ENCODE results near the gene CHST2.
"Not testable (repeated sequence)": the region's sequence is repeated elsewhere in the genome, so short reads cannot be mapped to it uniquely, and the experiment has no call there.

The CHST2 gene

DNA sequence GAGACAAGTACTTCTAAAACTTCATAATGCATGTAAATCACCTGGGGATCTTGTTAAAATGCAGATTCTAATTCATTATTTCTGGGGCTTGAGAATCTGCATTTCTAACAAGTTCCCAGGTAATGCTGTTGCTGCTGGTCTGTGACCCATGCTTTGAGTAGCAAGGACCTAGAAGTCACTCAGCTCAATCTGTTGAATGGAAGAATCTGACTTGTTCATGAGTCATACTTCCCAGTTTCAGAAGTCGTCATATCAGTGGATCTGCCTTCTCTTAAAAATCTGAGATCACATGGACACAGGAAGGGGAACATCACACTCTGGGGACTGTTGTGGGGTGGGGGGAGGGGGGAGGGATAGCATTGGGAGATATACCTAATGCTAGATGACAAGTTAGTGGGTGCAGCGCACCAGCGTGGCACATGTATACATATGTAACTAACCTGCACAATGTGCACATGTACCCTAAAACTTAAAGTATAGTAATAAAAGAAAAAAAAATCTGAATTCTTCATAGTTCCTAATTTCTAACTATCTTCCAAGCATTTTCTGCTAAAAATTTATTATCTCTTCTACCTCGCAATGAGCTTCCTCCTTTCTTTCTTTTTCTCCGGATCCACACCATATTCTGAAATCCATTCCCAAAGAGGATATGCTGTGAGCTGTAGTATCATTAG lies 46.2 kb downstream of the CHST2 start:
- not testable (repeated sequence) for DNase-seq

DNA sequence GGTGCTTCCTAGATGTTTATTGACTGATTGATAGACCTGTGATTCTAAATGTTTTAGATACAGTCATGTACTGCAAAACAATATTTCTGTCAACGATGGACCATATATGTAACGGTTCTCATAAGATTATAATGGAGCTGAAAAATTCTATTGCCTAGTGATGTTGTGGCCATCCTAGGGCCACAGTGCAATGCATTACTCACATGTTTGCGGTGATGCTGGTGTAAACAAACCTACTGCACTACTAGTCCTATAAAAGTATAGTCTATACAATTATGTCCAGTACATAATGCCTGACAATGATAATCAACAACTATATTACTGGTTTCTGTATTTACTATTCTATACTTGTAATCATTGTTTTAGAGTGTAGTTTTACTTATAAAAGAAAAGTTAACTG lies 46.8 kb downstream of the CHST2 start:
- no peak for DNase-seq

GRCh38 chr3:143167969-143168854 lies 48.6 kb downstream of the CHST2 start:
- peak in 4 of 56 donors; percentile 1 to 27 (median 8) for DNase-seq

- no peak for DNase-seq
Measured at GRCh38 chr3:143168855-143169192, 49.3 kb downstream of the CHST2 start.

DNA sequence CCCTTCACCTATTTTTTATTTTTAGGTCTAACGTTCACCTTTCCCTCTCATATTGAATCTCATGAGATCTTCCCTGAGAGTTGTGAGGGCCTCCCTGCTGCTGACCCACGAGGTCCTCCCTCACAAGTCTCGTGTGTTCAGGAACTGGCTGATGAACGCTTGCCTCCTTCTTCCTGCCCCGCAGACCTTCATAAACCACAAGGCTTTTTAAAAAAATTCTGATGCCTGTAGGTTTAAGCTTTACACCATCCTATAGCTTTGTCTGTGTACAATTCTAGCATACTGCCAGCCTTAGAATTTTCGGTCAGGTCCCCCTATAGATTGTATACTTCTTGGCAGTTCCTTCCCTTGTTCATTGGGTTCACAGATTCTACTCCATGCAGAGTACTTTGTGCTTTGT lies 50.5 kb downstream of the CHST2 start:
- no peak for DNase-seq

DNA sequence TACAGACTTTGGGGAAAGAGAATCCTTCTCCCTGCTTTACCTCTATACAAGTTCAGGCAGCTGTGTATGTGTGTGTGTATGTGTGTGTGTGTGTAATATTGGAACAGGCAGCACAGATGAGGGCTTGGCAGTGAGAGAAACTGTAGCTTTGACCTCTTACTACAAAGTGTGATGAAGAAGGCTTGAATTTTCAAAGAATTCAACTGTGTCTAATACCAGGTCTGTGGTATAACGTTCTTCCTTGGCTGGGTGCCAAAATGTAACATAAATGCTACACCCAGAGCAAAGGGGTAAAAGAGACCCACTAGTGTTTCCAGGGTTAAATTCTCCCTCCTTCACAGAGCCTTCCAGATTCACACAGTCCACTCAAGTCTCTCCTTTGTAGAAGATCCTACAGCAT lies 51.1 kb downstream of the CHST2 start:
- no peak for DNase-seq

- DNase-seq, result no peak
Measured at GRCh38 chr3:143171141-143171980, 51.8 kb downstream of the CHST2 start.

DNA sequence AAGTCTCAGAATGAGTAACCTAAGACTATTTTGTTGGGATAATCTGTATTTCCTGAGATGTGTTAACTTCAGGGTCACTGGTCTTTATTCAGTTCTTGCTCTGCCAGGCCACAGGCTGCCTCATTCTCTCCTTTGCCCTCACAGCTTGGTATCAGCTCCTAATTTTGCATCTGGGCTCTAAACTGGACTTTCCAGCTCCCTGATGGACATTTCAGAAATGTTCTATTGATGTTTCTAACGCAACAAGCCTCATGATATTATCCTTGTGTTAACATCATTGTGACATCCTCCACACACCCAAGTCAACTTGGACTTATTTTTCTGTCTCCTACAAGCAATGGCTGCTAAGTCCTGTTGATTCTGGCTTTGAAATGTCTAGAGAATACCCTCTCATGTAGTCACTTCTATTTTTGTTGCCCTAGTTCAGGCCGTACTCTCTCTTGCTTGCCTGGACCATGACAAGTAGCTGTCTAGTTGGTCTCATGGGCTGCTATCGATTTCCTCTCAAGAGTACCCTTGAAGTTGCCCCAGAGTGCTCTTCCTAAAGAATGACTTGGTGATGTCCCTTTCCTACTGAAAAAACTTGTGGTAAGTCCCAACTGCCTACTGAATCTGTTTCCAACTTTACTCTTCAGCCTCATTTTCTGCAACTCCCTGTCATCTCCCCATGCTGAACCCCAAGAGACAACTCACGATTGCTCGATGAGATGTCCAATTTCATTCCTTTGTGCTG lies 52.7 kb downstream of the CHST2 start:
- no peak for DNase-seq

DNA sequence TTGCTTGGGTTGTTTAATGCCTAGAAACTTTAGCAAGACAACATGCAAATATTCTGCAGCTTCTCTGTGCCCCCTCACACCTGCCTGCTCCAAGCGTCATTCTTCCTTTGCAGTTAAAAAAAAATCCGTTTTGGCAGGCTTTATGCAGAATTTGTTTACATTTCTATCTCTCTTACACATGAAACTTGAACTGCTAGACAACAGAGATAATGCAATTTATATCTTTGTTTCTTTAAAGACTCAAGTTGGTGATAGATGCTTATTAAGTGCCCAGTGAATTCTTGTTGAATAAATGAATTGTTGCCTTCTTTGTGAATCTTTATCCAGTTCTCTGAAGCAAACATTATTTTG lies 53.2 kb downstream of the CHST2 start:
- DNase-seq, result no peak

DNA sequence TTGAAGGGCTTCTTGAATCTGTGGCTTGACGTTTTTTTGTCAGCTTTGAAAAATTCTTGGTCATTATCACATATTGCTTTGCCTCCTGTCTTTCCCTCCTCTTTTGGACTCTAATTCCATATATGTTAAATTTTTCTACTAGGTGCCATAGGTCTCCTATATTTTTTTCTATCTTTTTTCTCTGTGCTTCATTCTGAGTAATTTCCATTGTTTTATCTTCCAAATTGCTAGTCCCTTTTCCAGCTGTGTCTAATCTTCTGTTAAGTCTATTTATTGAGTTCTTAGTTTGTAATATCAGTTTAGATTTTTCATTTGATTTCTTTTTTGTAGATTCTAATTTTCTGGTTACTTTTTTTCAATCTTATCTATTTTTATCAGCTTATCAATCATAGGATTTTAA lies 53.7 kb downstream of the CHST2 start:
- DNase-seq, result no peak
